Measurements from ENCODE around the gene IGF2BP2. TPM values are rescaled to one million over a fixed set of nuclear protein-coding genes. Genes with fewer than 3 reads are reported as not detected.
A peak's percentile ranks its signal among the peaks of the same experiment; 100 is the strongest.

IGF2BP2 gene
- total and polyA plus RNA-seq, 2 of the 4 experiments (the other 2 are of a cell fraction): 23.4 to 88.2 TPM

- Histone ChIP-seq H3K79me1 (ENCODE audit: low read depth in 1 of 2, low read length in 2 of 2) (peaks cover 12 to 24% of the 10 kb centered on the region in 2 experiments), H3K56ac (ENCODE audit: extremely low read depth, insufficient read depth, low read length) (no peak overlapping the region), H3K14ac (replicated peaks; ENCODE audit: low read depth, low read length) (no peak overlapping the region), H3K4me1 (ENCODE audit: control insufficient read depth, insufficient read depth, low read length) (no peaks in the 10 kb centered on the region), H3K36me3 (ENCODE audit: control insufficient read depth, insufficient read depth, low read length) (peaks cover 63% of the 10 kb centered on the region), H2AK5ac (ENCODE audit: low read depth, low read length) (no peak overlapping the region), H2BK5ac (ENCODE audit: low read depth, low read length, poor library complexity, severe bottlenecking) (no peak overlapping the region), H3K4ac (ENCODE audit: low read depth, low read length) (no peak overlapping the region), H3K18ac (ENCODE audit: low read depth, low read length) (no peak overlapping the region), H2BK15ac (ENCODE audit: low read depth, low read length) (no peak overlapping the region), H3K9me3 (ENCODE audit: control insufficient read depth, insufficient read depth, low read length) (no peaks in the 10 kb centered on the region), H2AFZ (replicated peaks; ENCODE audit: low read length, poor library complexity) (no peak overlapping the region), H3K27ac (ENCODE audit: insufficient read depth, low read length) (no peak overlapping the region), H3K4me2 (ENCODE audit: low read depth, low read length) (no peak overlapping the region), H3K9ac (ENCODE audit: low read depth, low read length) (no peak overlapping the region), H2AK9ac (replicated peaks; ENCODE audit: low read depth, low read length, poor library complexity) (peak overlapping the region; percentile 7), H4K5ac (ENCODE audit: low read depth, low read length) (no peak overlapping the region), H4K91ac (ENCODE audit: insufficient read depth, low read depth, low read length) (no peak overlapping the region), H2BK120ac (ENCODE audit: low read depth, low read length) (no peak overlapping the region), H4K8ac (ENCODE audit: low read depth in 2 of 2, low read length in 2 of 2) (no peak overlapping the region), H4K20me1 (ENCODE audit: insufficient read depth, low read length) (peaks cover 11% of the 10 kb centered on the region), H3K9me1 (ENCODE audit: insufficient read depth, low read length) (peaks cover 3% of the 10 kb centered on the region; the same call in 1 of the 2 replicates), H3K4me3 (ENCODE audit: insufficient read depth, low read depth, low read length) (no peak overlapping the region), H3K23ac (ENCODE audit: low read depth, low read length) (no peak overlapping the region), H3K27me3 (ENCODE audit: control insufficient read depth, insufficient read depth, low read length) (no peaks in the 10 kb centered on the region), H2BK20ac (ENCODE audit: low read depth, low read length) (no peak overlapping the region)
- ATAC-seq (ENCODE audit: low read depth) (no peak), DNase-seq (no peak)
- no peak for TF ChIP-seq NFE2L2 (IDR thresholded peaks at IDR 0.05; ENCODE audit: low read depth, low read length)
- TF ChIP-seq CEBPB (IDR thresholded peaks at IDR 0.05; ENCODE audit: low read depth, low read length): no peak
- TF ChIP-seq RAD21 (IDR thresholded peaks at IDR 0.05; ENCODE audit: low read length): no peak
- no peak for TF ChIP-seq RFX5 (IDR thresholded peaks at IDR 0.05; ENCODE audit: low read depth, low read length)
- TF ChIP-seq POLR2A (IDR thresholded peaks at IDR 0.05; ENCODE audit: low read depth, low read length): no peak
- TF ChIP-seq ELK1 (IDR thresholded peaks at IDR 0.05; ENCODE audit: borderline replicate concordance, low read depth, low read length): no peak
- no peak for TF ChIP-seq FOS (IDR thresholded peaks at IDR 0.05; ENCODE audit: low read depth, low read length)
- TF ChIP-seq CTCF (conservative IDR thresholded peaks at IDR 0.05; ENCODE audit: low read depth, low read length): no peak
- TF ChIP-seq CHD1 (IDR thresholded peaks at IDR 0.05; ENCODE audit: low read depth, low read length): no peak
- no peak for TF ChIP-seq USF2 (IDR thresholded peaks at IDR 0.05; ENCODE audit: low read depth, low read length)
- no peak for TF ChIP-seq MAFK (IDR thresholded peaks at IDR 0.05; ENCODE audit: low read depth, low read length)
- TF ChIP-seq MXI1 (IDR thresholded peaks at IDR 0.05; ENCODE audit: borderline replicate concordance, low read depth, low read length): no peak
- TF ChIP-seq RCOR1 (IDR thresholded peaks at IDR 0.05; ENCODE audit: insufficient replicate concordance, low read length): no peak
- TF ChIP-seq SMC3 (IDR thresholded peaks at IDR 0.05; ENCODE audit: low read depth, low read length): no peak
- no peak for TF ChIP-seq BHLHE40 (IDR thresholded peaks at IDR 0.05; ENCODE audit: low read depth, low read length)
- TF ChIP-seq MAZ (IDR thresholded peaks at IDR 0.05; ENCODE audit: borderline replicate concordance, low read depth, low read length): no peak
- dilution Hi-C loops (cut with HindIII; ENCODE audit: low sequenced_read_pairs, unreplicated experiment) (no loop called here), intact Hi-C loops (cut with micrococcal nuclease) (no loop called here), in situ Hi-C loops (cut with MboI; ENCODE audit: low sequenced_read_pairs) (no loop called here)
- 97% methylated on average over 6 of the region's 14 CpGs; no CpG with 5 or more reads in 1 of the 2 experiments for WGBS, 2 experiments (ENCODE audit: extremely low coverage in 2 of 2, insufficient read length in 1 of 2)
- BruUV-seq (replicated peaks): no TSS peak
- ChIA-PET CTCF (no interaction called here), POLR2A (ENCODE audit: unreplicated experiment) (no interaction called here)
These were observed 178.3 kb downstream of the IGF2BP2 start for GRCh38 chr3:185646382-185647133.
